ENCODE data around the gene RNF167. TPM values are rescaled to one million over a fixed set of nuclear protein-coding genes. Genes with fewer than 3 reads are reported as not detected.

Gene RNF167
- polyA plus RNA-seq, 1 donor (not counting 4 experiments of a cell fraction or from before 2014, with no cell fraction given): 101 TPM

- no peak overlapping the region for H2AFZ ChIP-seq (ENCODE audit: control insufficient read depth, low read length)
- DNase-seq (ENCODE audit: low read depth, low spot score) (no peak), FAIRE-seq (no peak)
- peaks cover 1% of the 10 kb centered on the region for H3K79me2 ChIP-seq (ENCODE audit: control insufficient read depth, insufficient read depth, low read length)
- H4K20me1 ChIP-seq (ENCODE audit: control insufficient read depth, extremely low read depth, insufficient read depth, low read length): no peaks in the 10 kb centered on the region
- H3K4me2 ChIP-seq (ENCODE audit: control insufficient read depth, extremely low read depth, insufficient read depth, low read depth, low read length): no peak overlapping the region
- no peak for TF ChIP-seq EZH2 (IDR thresholded peaks at IDR 0.05; ENCODE audit: low read length)
- no peak for TF ChIP-seq CTCF (optimal IDR thresholded peaks at IDR 0.05 in 1 of 3, IDR thresholded peaks at IDR 0.05 in 1 of 3, conservative IDR thresholded peaks at IDR 0.05 in 1 of 3; ENCODE audit: extremely low read depth in 1 of 3, insufficient read depth in 2 of 3, low read length in 3 of 3)
- H3K4me1 ChIP-seq (ENCODE audit: control insufficient read depth, extremely low read depth, insufficient read depth, low read length): peaks cover 7% of the 10 kb centered on the region
- dilution Hi-C loops (cut with MboI; ENCODE audit: extremely low pct_ligation_motif_present, low sequenced_read_pairs): no loop called here
- H3K4me3 ChIP-seq (ENCODE audit: control insufficient read depth in 2 of 3, extremely low read depth in 1 of 3, insufficient read depth in 2 of 3, low read depth in 1 of 3, low read length in 3 of 3): no peak overlapping the region
- H3K27me3 ChIP-seq (ENCODE audit: control insufficient read depth, extremely low read depth, insufficient read depth, low read length): no peaks in the 10 kb centered on the region
- no peaks in the 10 kb centered on the region for H3K9me1 ChIP-seq (ENCODE audit: control insufficient read depth, extremely low read depth, insufficient read depth, low read length)
- H3K9me3 ChIP-seq (ENCODE audit: control insufficient read depth, low read depth, low read length): no peaks in the 10 kb centered on the region
- no peak overlapping the region for H3K27ac ChIP-seq (ENCODE audit: control insufficient read depth, insufficient read depth, low read length)
- no peak overlapping the region for H3K9ac ChIP-seq (ENCODE audit: control insufficient read depth, extremely low read depth, insufficient read depth, low read length)
- H3K36me3 ChIP-seq (ENCODE audit: control insufficient read depth in 2 of 2, extremely low read depth in 1 of 2, insufficient read depth in 2 of 2, low read length in 2 of 2): peaks cover 4 to 13% of the 10 kb centered on the region in 2 experiments
These were observed 7.3 kb upstream of the RNF167 start for GRCh38 chr17:4932756-4933155.

- Histone ChIP-seq H3K4me2 (ENCODE audit: control insufficient read depth, extremely low read depth, insufficient read depth, low read depth, low read length) (no peak overlapping the region), H3K27me3 (ENCODE audit: control insufficient read depth, extremely low read depth, insufficient read depth, low read length) (no peaks in the 10 kb centered on the region), H3K27ac (ENCODE audit: control insufficient read depth, insufficient read depth, low read length) (no peak overlapping the region), H4K20me1 (ENCODE audit: control insufficient read depth, extremely low read depth, insufficient read depth, low read length) (no peaks in the 10 kb centered on the region), H3K9ac (ENCODE audit: control insufficient read depth, extremely low read depth, insufficient read depth, low read length) (no peak overlapping the region), H3K9me1 (ENCODE audit: control insufficient read depth, extremely low read depth, insufficient read depth, low read length) (no peaks in the 10 kb centered on the region), H3K79me2 (ENCODE audit: control insufficient read depth, insufficient read depth, low read length) (peaks cover 10% of the 10 kb centered on the region), H3K4me1 (ENCODE audit: control insufficient read depth, extremely low read depth, insufficient read depth, low read length) (peaks cover 8% of the 10 kb centered on the region), H3K4me3 (ENCODE audit: control insufficient read depth in 2 of 3, extremely low read depth in 1 of 3, insufficient read depth in 2 of 3, low read depth in 1 of 3, low read length in 3 of 3) (no peak overlapping the region), H2AFZ (ENCODE audit: control insufficient read depth, low read length) (no peak overlapping the region), H3K9me3 (ENCODE audit: control insufficient read depth, low read depth, low read length) (no peaks in the 10 kb centered on the region), H3K36me3 (ENCODE audit: control insufficient read depth in 2 of 2, extremely low read depth in 1 of 2, insufficient read depth in 2 of 2, low read length in 2 of 2) (peaks cover 10 to 19% of the 10 kb centered on the region in 2 experiments)
- FAIRE-seq: no peak
- TF ChIP-seq EZH2 (IDR thresholded peaks at IDR 0.05; ENCODE audit: low read length): no peak
- TF ChIP-seq CTCF (optimal IDR thresholded peaks at IDR 0.05 in 1 of 3, IDR thresholded peaks at IDR 0.05 in 1 of 3, conservative IDR thresholded peaks at IDR 0.05 in 1 of 3; ENCODE audit: extremely low read depth in 1 of 3, insufficient read depth in 2 of 3, low read length in 3 of 3): no peak
- no peak for DNase-seq (ENCODE audit: low read depth, low spot score)
- dilution Hi-C loops (cut with MboI; ENCODE audit: extremely low pct_ligation_motif_present, low sequenced_read_pairs): no loop called here
These were observed 6.4 kb upstream of the RNF167 start for GRCh38 chr17:4933646-4934045.

Data from keratinocyte (primary cell).